IMR-90 (cell line): ENCODE measurements around the gene DRD2. TPM values are rescaled to one million over a fixed set of nuclear protein-coding genes. Genes with fewer than 3 reads are reported as not detected.

Experiments used
- ATAC-seq: fragments of 200-7000 bp; cut with Tn5 transposase; 2 replicates; pipeline ENCODE4 v1.9.1; 2020; ENCODE audit warnings: low read depth, mild to moderate bottlenecking, moderate library complexity
- BruUV-seq: library from RNA; stranded (reverse); fragments of 400-500 nt; replicated peaks from 2 replicates; lab custom pipeline; 2021; lab: Mats Ljungman, UMichigan
- CTCF ChIA-PET: fragments of 300-600 bp; formaldehyde crosslinking; extraction: SDS; loops from one replicate; lab custom pipeline; 2021; ENCODE audit warnings: antibody characterized with exemption; lab: Yijun Ruan, JAX
- POLR2A ChIA-PET: fragments of 300-600 bp; sonication (Branson Sonifier 250); formaldehyde crosslinking; loops from one replicate; lab custom pipeline; 2022; ENCODE audit warnings: antibody characterized with exemption; ENCODE audit not compliant: unreplicated experiment; lab: Charles Lee
- DNase-seq: peaks from one replicate; pipeline ENCODE4 v3.0.0; 2013
- H2AFZ ChIP-seq: replicated peaks from 2 replicates; pipeline ENCODE3; 2013; ENCODE audit warnings: low read length, mild to moderate bottlenecking; ENCODE audit not compliant: poor library complexity
- H2AK5ac ChIP-seq: 2 replicates; pipeline ENCODE4 v1.6.1; 2013; ENCODE audit warnings: low read depth, low read length, inconsistent platforms
- H2AK9ac ChIP-seq: replicated peaks from 2 replicates; pipeline ENCODE3; 2013; ENCODE audit warnings: mild to moderate bottlenecking, low read depth, low read length, moderate library complexity; ENCODE audit not compliant: poor library complexity
- H2BK120ac ChIP-seq: 2 replicates; pipeline ENCODE4 v1.6.1; 2013; ENCODE audit warnings: low read depth, low read length, inconsistent platforms
- H2BK15ac ChIP-seq: 3 replicates; pipeline ENCODE4 v1.6.1; 2013; ENCODE audit warnings: low read depth, low read length, inconsistent platforms
- H2BK20ac ChIP-seq: 2 replicates; pipeline ENCODE4 v1.6.1; 2013; ENCODE audit warnings: low read depth, mild to moderate bottlenecking, inconsistent platforms, low read length, moderate library complexity
- H2BK5ac ChIP-seq: 2 replicates; pipeline ENCODE4 v1.6.1; 2013; ENCODE audit warnings: mild to moderate bottlenecking, low read depth, low read length, inconsistent platforms; ENCODE audit not compliant: poor library complexity, severe bottlenecking
- H3K14ac ChIP-seq: replicated peaks from 2 replicates; pipeline ENCODE4 v1.6.1; 2013; ENCODE audit warnings: low read depth, low read length, inconsistent platforms
- H3K18ac ChIP-seq: 2 replicates; pipeline ENCODE4 v1.6.1; 2013; ENCODE audit warnings: low read depth, low read length, control low read depth
- H3K23ac ChIP-seq: 2 replicates; pipeline ENCODE4 v1.6.1; 2013; ENCODE audit warnings: low read depth, low read length, inconsistent platforms
- H3K27ac ChIP-seq: 2 replicates; pipeline ENCODE4 v1.5.1; 2013; ENCODE audit warnings: mild to moderate bottlenecking, control low read depth, low read length; ENCODE audit not compliant: insufficient read depth
- H3K27me3 ChIP-seq: 2 replicates; pipeline ENCODE4 v1.6.1; 2013; ENCODE audit warnings: low read length; ENCODE audit not compliant: control insufficient read depth, insufficient read depth
- H3K36me3 ChIP-seq: 2 replicates; pipeline ENCODE4 v1.6.1; 2013; ENCODE audit warnings: low read length, mixed read lengths; ENCODE audit not compliant: control insufficient read depth, insufficient read depth
- H3K4ac ChIP-seq: 2 replicates; pipeline ENCODE4 v1.6.1; 2013; ENCODE audit warnings: low read depth, low read length, inconsistent platforms
- H3K4me1 ChIP-seq: 2 replicates; pipeline ENCODE4 v1.6.1; 2013; ENCODE audit warnings: low read length, mixed read lengths; ENCODE audit not compliant: control insufficient read depth, insufficient read depth
- H3K4me2 ChIP-seq: 2 replicates; pipeline ENCODE4 v1.6.1; 2013; ENCODE audit warnings: low read depth, mild to moderate bottlenecking, control low read depth, low read length, moderate library complexity
- H3K4me3 ChIP-seq: 2 replicates; pipeline ENCODE4 v1.5.1; 2013; ENCODE audit warnings: low read depth, mild to moderate bottlenecking, control low read depth, low read length, moderate library complexity; ENCODE audit not compliant: insufficient read depth
- H3K56ac ChIP-seq: 2 replicates; pipeline ENCODE4 v1.6.1; 2013; ENCODE audit warnings: low read length, inconsistent platforms; ENCODE audit not compliant: insufficient read depth; ENCODE audit errors: extremely low read depth
- H3K79me1 ChIP-seq, 2 experiments: 2 replicates each; pipeline ENCODE4 v1.6.1; 2013; ENCODE audit warnings: low read length in 2 of 2, inconsistent platforms in 1 of 2, low read depth in 1 of 2
- H3K9ac ChIP-seq: 2 replicates; pipeline ENCODE4 v1.6.1; 2013; ENCODE audit warnings: low read depth, low read length, control low read depth
- H3K9me1 ChIP-seq: 2 replicates; pipeline ENCODE4 v1.6.1; 2013; ENCODE audit warnings: low read length, inconsistent platforms; ENCODE audit not compliant: insufficient read depth
- H3K9me3 ChIP-seq: 2 replicates; pipeline ENCODE4 v1.6.1; 2013; ENCODE audit warnings: low read length; ENCODE audit not compliant: control insufficient read depth, insufficient read depth
- H4K20me1 ChIP-seq: 2 replicates; pipeline ENCODE4 v1.6.1; 2013; ENCODE audit warnings: low read length, inconsistent platforms; ENCODE audit not compliant: insufficient read depth
- H4K5ac ChIP-seq: 2 replicates; pipeline ENCODE4 v1.6.1; 2013; ENCODE audit warnings: mild to moderate bottlenecking, low read depth, low read length, control low read depth
- H4K8ac ChIP-seq, 2 experiments: 2 replicates each; pipeline ENCODE4 v1.6.1; 2013; ENCODE audit warnings: low read depth in 2 of 2, low read length in 2 of 2, control low read depth in 1 of 2, inconsistent platforms in 1 of 2
- H4K91ac ChIP-seq: 2 replicates; pipeline ENCODE4 v1.6.1; 2013; ENCODE audit warnings: low read depth, low read length, inconsistent platforms; ENCODE audit not compliant: insufficient read depth
- CEBPB ChIP-seq: IDR thresholded peaks from 2 replicates; pipeline ENCODE4 v1.6.1; 2012; ENCODE audit warnings: low read depth, low read length, improper control_type of control experiment
- CTCF ChIP-seq: conservative IDR thresholded peaks from 2 replicates; pipeline ENCODE4 v1.5.1; 2012; ENCODE audit warnings: mild to moderate bottlenecking, low read depth, low read length, improper control_type of control experiment
- FOS ChIP-seq: fragments of 150-350 bp; IDR thresholded peaks from 2 replicates; pipeline ENCODE4 v1.6.1; 2016; ENCODE audit warnings: low read depth, low read length
- MAFK ChIP-seq: IDR thresholded peaks from 2 replicates; pipeline ENCODE4 v1.6.1; 2012; ENCODE audit warnings: low read depth, low read length, improper control_type of control experiment
- MAZ ChIP-seq: IDR thresholded peaks from 2 replicates; pipeline ENCODE4 v1.6.1; 2012; ENCODE audit warnings: low read depth, mild to moderate bottlenecking, low read length, improper control_type of control experiment, moderate library complexity, borderline replicate concordance
- MXI1 ChIP-seq: IDR thresholded peaks from 2 replicates; pipeline ENCODE4 v1.6.1; 2012; ENCODE audit warnings: low read depth, mild to moderate bottlenecking, low read length, moderate library complexity, borderline replicate concordance
- NFE2L2 ChIP-seq: fragments of 150-350 bp; IDR thresholded peaks from 2 replicates; pipeline ENCODE4 v1.6.1; 2016; ENCODE audit warnings: low read depth, mild to moderate bottlenecking, low read length
- RFX5 ChIP-seq: IDR thresholded peaks from 2 replicates; pipeline ENCODE4 v1.8.0; 2012; ENCODE audit warnings: low read depth, mild to moderate bottlenecking, low read length, moderate library complexity
- USF2 ChIP-seq: fragments of 150-350 bp; IDR thresholded peaks from 2 replicates; pipeline ENCODE4 v1.6.1; 2017; ENCODE audit warnings: mild to moderate bottlenecking, antibody characterized with exemption, low read length, low read depth
- WGBS, 2 experiments: methylation state at CpG; one replicate each; pipeline versions ENCODE4 v1.1.5 to v1.1.7; 2013; ENCODE audit warnings: missing lambda C conversion rate in 2 of 2; ENCODE audit not compliant: insufficient read length in 1 of 2; ENCODE audit errors: extremely low coverage in 2 of 2; 5-methylcytosine and 5-hydroxymethylcytosine counted together
- dilution Hi-C: fragments of 300-500 bp; cut with HindIII; formaldehyde crosslinking; loops from one replicate; pipeline ENCODE4 v1.14.3; 2018; ENCODE audit warnings: low sequenced_read_pairs; ENCODE audit not compliant: unreplicated experiment
- in situ Hi-C: fragments of 300-500 bp; cut with MboI; formaldehyde crosslinking; loops from 3 replicates; pipeline ENCODE4 v1.14.3; 2019; ENCODE audit warnings: low sequenced_read_pairs, inconsistent platforms, mixed read lengths
- intact Hi-C: fragments of 100-400 bp; cut with micrococcal nuclease; formaldehyde crosslinking; loops from 2 replicates; pipeline ENCODE4 v1.10.0; 2022
- polyA plus RNA-seq, 3 experiments: library from polyadenylated mRNA; depleted of rRNA; stranded (reverse); fragments of >200 nt; gene quantifications; 2 replicates each; pipeline ENCODE4 v1.2.3, GENCODE V29; 2012; ENCODE audit warnings: low replicate concordance in 1 of 3
- total RNA-seq: library from RNA; depleted of rRNA; stranded (reverse); fragments of >200 nt; gene quantifications from 2 replicates; pipeline ENCODE4 v1.2.3, GENCODE V29; 2012

The DRD2 gene
- total and polyA plus RNA-seq, 2 of the 4 experiments (the other 2 are of a cell fraction), result not detected

- no peak overlapping the region for H3K4ac ChIP-seq
- TF ChIP-seq NFE2L2 (no peak), USF2 (no peak), MXI1 (no peak), MAZ (no peak), FOS (no peak), CTCF (no peak), MAFK (no peak), RFX5 (no peak), CEBPB (no peak)
- BruUV-seq, result no TSS peak
- no peaks in the 10 kb centered on the region for H3K79me1 ChIP-seq
- ChIA-PET CTCF (no interaction called here), POLR2A (no interaction called here)
- no peak overlapping the region for H2BK15ac ChIP-seq
- H2AFZ ChIP-seq, result no peak overlapping the region
- no peak overlapping the region for H3K23ac ChIP-seq
- H4K8ac ChIP-seq, result no peak overlapping the region
- H2BK120ac ChIP-seq, result no peak overlapping the region
- 7% methylated on average over 3 of the region's 12 CpGs; no CpG with 5 or more reads in 1 of the 2 experiments for WGBS, 2 experiments
- no peak overlapping the region for H3K4me2 ChIP-seq
- no peak overlapping the region for H3K27ac ChIP-seq
- H2AK5ac ChIP-seq, result no peak overlapping the region
- no peak overlapping the region for H4K5ac ChIP-seq
- H3K9me1 ChIP-seq, result no peaks in the 10 kb centered on the region
- in situ Hi-C loops, result no loop called here
- no peaks in the 10 kb centered on the region for H3K36me3 ChIP-seq
- no peak overlapping the region for H2BK5ac ChIP-seq
- H3K4me3 ChIP-seq, result no peak overlapping the region
- H3K27me3 ChIP-seq, result peaks cover 2% of the 10 kb centered on the region
- no peak overlapping the region for H3K18ac ChIP-seq
- no peak overlapping the region for H3K14ac ChIP-seq
- H3K9me3 ChIP-seq, result no peaks in the 10 kb centered on the region
- H2AK9ac ChIP-seq, result no peak overlapping the region
- dilution Hi-C loops, result no loop called here
- intact Hi-C loops, result no loop called here
- H3K9ac ChIP-seq, result no peak overlapping the region
- no peak overlapping the region for H2BK20ac ChIP-seq
- H3K4me1 ChIP-seq, result no peaks in the 10 kb centered on the region
- ATAC-seq, result no peak
- DNase-seq, result peak; percentile 36
- no peaks in the 10 kb centered on the region for H4K20me1 ChIP-seq
- H3K56ac ChIP-seq, result no peak overlapping the region
- H4K91ac ChIP-seq, result no peak overlapping the region
Observed at GRCh38 chr11:113505541-113506375, 30.6 kb upstream of the DRD2 start.
